H9 (cell line): ENCODE results near the gene ETV6. TPM values are rescaled to one million over a fixed set of nuclear protein-coding genes. Genes with fewer than 3 reads are reported as not detected.

Experiments
- DNase-seq: peaks from one replicate; pipeline ENCODE4 v3.0.0-alpha.2; 2017
- H2AFZ ChIP-seq: one replicate; pipeline ENCODE4 v1.6.1; 2013; ENCODE audit warnings: mild to moderate bottlenecking, low read length, control low read depth, moderate library complexity
- H2AK5ac ChIP-seq: 2 replicates; pipeline ENCODE4 v1.6.1; 2013; ENCODE audit warnings: low read length, control low read depth, mixed read lengths; ENCODE audit not compliant: insufficient read length
- H2BK120ac ChIP-seq: one replicate; pipeline ENCODE4 v1.6.1; 2013; ENCODE audit warnings: low read depth, mild to moderate bottlenecking, low read length, control low read depth, inconsistent platforms; ENCODE audit not compliant: poor library complexity, severe bottlenecking
- H2BK12ac ChIP-seq: 2 replicates; pipeline ENCODE4 v1.6.1; 2013; ENCODE audit warnings: low read length, control low read depth, mixed read lengths, low read depth; ENCODE audit not compliant: insufficient read length
- H2BK15ac ChIP-seq: 2 replicates; pipeline ENCODE4 v1.6.1; 2013; ENCODE audit warnings: low read depth, low read length, control low read depth
- H2BK20ac ChIP-seq: one replicate; pipeline ENCODE4 v1.6.1; 2013; ENCODE audit warnings: low read depth, mild to moderate bottlenecking, low read length, control low read depth, inconsistent platforms; ENCODE audit not compliant: poor library complexity, severe bottlenecking
- H2BK5ac ChIP-seq: 2 replicates; pipeline ENCODE4 v1.6.1; 2013; ENCODE audit warnings: low read length, control low read depth, mixed read lengths; ENCODE audit not compliant: insufficient read length
- H3K14ac ChIP-seq: 2 replicates; pipeline ENCODE4 v1.6.1; 2013; ENCODE audit warnings: low read length, control low read depth; ENCODE audit not compliant: insufficient read depth
- H3K18ac ChIP-seq: 2 replicates; pipeline ENCODE4 v1.6.1; 2013; ENCODE audit warnings: low read depth, mild to moderate bottlenecking, mixed read lengths, low read length, control low read depth; ENCODE audit not compliant: insufficient read length
- H3K23ac ChIP-seq: 2 replicates; pipeline ENCODE4 v1.6.1; 2013; ENCODE audit warnings: low read length, control low read depth, mixed read lengths, low read depth; ENCODE audit not compliant: insufficient read length
- H3K23me2 ChIP-seq: 2 replicates; pipeline ENCODE4 v1.6.1; 2013; ENCODE audit warnings: low read depth, mild to moderate bottlenecking, mixed read lengths, low read length, control low read depth; ENCODE audit not compliant: insufficient read length, poor library complexity, severe bottlenecking
- H3K27ac ChIP-seq: 2 replicates; pipeline ENCODE4 v1.5.1; 2013; ENCODE audit warnings: low read length, control low read depth, mixed read lengths, low read depth; ENCODE audit not compliant: insufficient read length
- H3K27me3 ChIP-seq: 2 replicates; pipeline ENCODE4 v1.6.1; 2013; ENCODE audit warnings: low read length, control low read depth, inconsistent platforms; ENCODE audit not compliant: insufficient read depth
- H3K4ac ChIP-seq: 2 replicates; pipeline ENCODE4 v1.6.1; 2013; ENCODE audit warnings: low read depth, mild to moderate bottlenecking, control low read depth, inconsistent platforms, low read length, moderate library complexity
- H3K4me1 ChIP-seq: 2 replicates; pipeline ENCODE4 v1.6.1; 2013; ENCODE audit warnings: low read length, control low read depth, inconsistent platforms; ENCODE audit not compliant: insufficient read depth
- H3K4me2 ChIP-seq: 2 replicates; pipeline ENCODE4 v1.6.1; 2013; ENCODE audit warnings: low read length, control low read depth, mixed read lengths; ENCODE audit not compliant: insufficient read length, insufficient read depth
- H3K56ac ChIP-seq: 2 replicates; pipeline ENCODE4 v1.6.1; 2013; ENCODE audit warnings: low read depth, mild to moderate bottlenecking, mixed read lengths, low read length, control low read depth; ENCODE audit not compliant: insufficient read length
- H3K79me1 ChIP-seq: 2 replicates; pipeline ENCODE4 v1.6.1; 2013; ENCODE audit warnings: low read depth, mild to moderate bottlenecking, moderate library complexity, low read length, control low read depth, inconsistent platforms; ENCODE audit not compliant: insufficient read depth, poor library complexity, severe bottlenecking
- H3K79me2 ChIP-seq: 2 replicates; pipeline ENCODE4 v1.6.1; 2013; ENCODE audit warnings: low read length, control low read depth, inconsistent platforms; ENCODE audit not compliant: insufficient read depth
- H3K9ac ChIP-seq: 2 replicates; pipeline ENCODE4 v1.6.1; 2013; ENCODE audit warnings: low read length, control low read depth, mixed read lengths; ENCODE audit not compliant: insufficient read length; ENCODE audit errors: extremely low read depth
- H3K9me3 ChIP-seq: one replicate; pipeline ENCODE4 v1.6.1; 2013; ENCODE audit warnings: low read depth, low read length, inconsistent platforms; ENCODE audit not compliant: control insufficient read depth
- H3T11ph ChIP-seq: one replicate; pipeline ENCODE4 v1.6.1; 2013; ENCODE audit warnings: mild to moderate bottlenecking, low read length, control low read depth, inconsistent platforms
- H4K20me1 ChIP-seq: one replicate; pipeline ENCODE4 v1.6.1; 2013; ENCODE audit not compliant: control insufficient read depth, insufficient read length, insufficient read depth
- H4K5ac ChIP-seq: 2 replicates; pipeline ENCODE4 v1.6.1; 2013; ENCODE audit warnings: low read depth, mild to moderate bottlenecking, mixed read lengths, low read length, control low read depth; ENCODE audit not compliant: insufficient read length
- H4K8ac ChIP-seq: replicated peaks from 2 replicates; pipeline ENCODE4 v1.6.1; 2013; ENCODE audit warnings: low read length, control low read depth, mixed read lengths, low read depth; ENCODE audit not compliant: insufficient read length
- H4K91ac ChIP-seq: 2 replicates; pipeline ENCODE4 v1.6.1; 2013; ENCODE audit warnings: low read depth, mild to moderate bottlenecking, moderate library complexity, mixed read lengths, low read length, control low read depth; ENCODE audit not compliant: insufficient read length
- H3K27ac Mint-ChIP-seq, 3 experiments: 2 replicates in 2 of 3; 3 replicates in 1 of 3; pipeline ENCODE4 v1.8.0; 2020 to 2021; ENCODE audit warnings: mixed read lengths in 3 of 3, mild to moderate bottlenecking in 1 of 3, moderate library complexity in 1 of 3
- H3K27me3 Mint-ChIP-seq: 2 replicates; pipeline ENCODE4 v1.8.0; 2021; ENCODE audit warnings: low read depth, mild to moderate bottlenecking, moderate library complexity, mixed read lengths
- H3K36me3 Mint-ChIP-seq, 3 experiments: 2 replicates in 2 of 3; 3 replicates in 1 of 3; pipeline ENCODE4 v1.8.0; 2020 to 2021; ENCODE audit warnings: low read depth in 3 of 3, mixed read lengths in 3 of 3; ENCODE audit not compliant: insufficient read depth in 1 of 3
- H3K4me1 Mint-ChIP-seq, 2 experiments: 2 replicates each; pipeline ENCODE4 v1.8.0; 2020; ENCODE audit warnings: mixed read lengths in 2 of 2
- H3K4me3 Mint-ChIP-seq, 2 experiments: 2 replicates in 1 of 2; 3 replicates in 1 of 2; pipeline ENCODE4 v1.8.0; 2020 to 2021; ENCODE audit warnings: mild to moderate bottlenecking in 2 of 2, mixed read lengths in 2 of 2, moderate library complexity in 1 of 2
- H3K9me3 Mint-ChIP-seq, 2 experiments: 2 replicates in 1 of 2; 3 replicates in 1 of 2; pipeline ENCODE4 v1.8.0; 2020; ENCODE audit warnings: mild to moderate bottlenecking in 2 of 2, mixed read lengths in 2 of 2, moderate library complexity in 1 of 2
- CTCF ChIP-seq: fragments of 200-600 bp; sonication (generic); conservative IDR thresholded peaks from 3 replicates; pipeline ENCODE4 v1.8.0; 2021; ENCODE audit warnings: antibody characterized with exemption, mild to moderate bottlenecking
- WGBS: extraction: QIAGEN DNeasy Blood & Tissue Kit; methylation state at CpG from one replicate; pipeline ENCODE4 v1.1.7; 2013; ENCODE audit warnings: missing lambda C conversion rate, low lambda C conversion rate, mixed read lengths; ENCODE audit not compliant: insufficient read length; ENCODE audit errors: extremely low coverage; 5-methylcytosine and 5-hydroxymethylcytosine counted together
- total RNA-seq: library from RNA; stranded (reverse); gene quantifications from 2 replicates; pipeline ENCODE4 v1.2.1, GENCODE V29; 2021

ETV6 gene
- total RNA-seq, 1 experiment from 2014 or later, result 28.7 TPM

- H2AFZ ChIP-seq, result no peak overlapping the region
- H3K27me3 Mint-ChIP-seq, result no peaks in the 10 kb centered on the region
- no peak overlapping the region for H4K8ac ChIP-seq
- H3K4ac ChIP-seq, result no peak overlapping the region
- H3K36me3 Mint-ChIP-seq, result 0 out of 7 replicates have a peak, but pooled peaks cover 0 to 4% (median 0%) of the 10 kb centered on the region in 3 experiments
- no peaks in the 10 kb centered on the region for H4K20me1 ChIP-seq
- no CpG with 5 or more reads among the region's 2 CpGs for WGBS
- H2BK120ac ChIP-seq, result no peak overlapping the region
- no peak overlapping the region for H4K5ac ChIP-seq
- H3K4me1 ChIP-seq, result peaks cover 13% of the 10 kb centered on the region; the same call in 1 of the 2 replicates
- H2BK12ac ChIP-seq, result no peak overlapping the region
- no peak overlapping the region for H3K4me3 Mint-ChIP-seq
- no peak overlapping the region for H2BK5ac ChIP-seq
- no peaks in the 10 kb centered on the region for H3K9me3 Mint-ChIP-seq
- no peak overlapping the region for H3K27ac Mint-ChIP-seq
- H3T11ph ChIP-seq, result no peak overlapping the region
- H3K23me2 ChIP-seq, result no peaks in the 10 kb centered on the region
- H2BK20ac ChIP-seq, result no peak overlapping the region
- H2BK15ac ChIP-seq, result no peak overlapping the region
- no peaks in the 10 kb centered on the region for H3K9me3 ChIP-seq
- H3K4me1 Mint-ChIP-seq, result peaks cover 33 to 49% of the 10 kb centered on the region in 2 experiments
- H3K56ac ChIP-seq, result no peak overlapping the region
- no peaks in the 10 kb centered on the region for H3K79me1 ChIP-seq
- no peak overlapping the region for H2AK5ac ChIP-seq
- no peak overlapping the region for H3K4me2 ChIP-seq
- no peak overlapping the region for H3K9ac ChIP-seq
- H3K18ac ChIP-seq, result no peak overlapping the region
- H3K27me3 ChIP-seq, result no peaks in the 10 kb centered on the region
- TF ChIP-seq CTCF, result no peak
- no peaks in the 10 kb centered on the region; the same call in 1 of the 2 replicates for H3K79me2 ChIP-seq
- no peak overlapping the region for H3K27ac ChIP-seq
- H4K91ac ChIP-seq, result no peak overlapping the region
- H3K14ac ChIP-seq, result no peak overlapping the region
- no peak overlapping the region for H3K23ac ChIP-seq
- no peak for DNase-seq
Measured at GRCh38 chr12:11658791-11659190, 9.3 kb downstream of the ETV6 start.
